GM19193 (cell line): ENCODE data around the gene ZSWIM8.

ENCODE experiments used
- POLR2A ChIP-seq: IDR thresholded peaks from 4 replicates; pipeline ENCODE4 v1.6.1; 2011; ENCODE audit not compliant: insufficient read depth, insufficient read length; ENCODE audit errors: extremely low read depth

ZSWIM8 gene

GRCh38 chr10:73806176-73806950 is 21.0 kb downstream of the ZSWIM8 start:
- TF ChIP-seq POLR2A = no peak

- no peak for TF ChIP-seq POLR2A
Observed at GRCh38 chr10:73807471-73807870, 22.1 kb downstream of the ZSWIM8 start.

GRCh38 chr10:73808021-73808815 is 22.8 kb downstream of the ZSWIM8 start:
- TF ChIP-seq POLR2A = no peak

GRCh38 chr10:73809061-73809818 is 23.8 kb downstream of the ZSWIM8 start:
- TF ChIP-seq POLR2A = no peak

- no peak for TF ChIP-seq POLR2A
Observed at GRCh38 chr10:73810358-73810734, 24.9 kb downstream of the ZSWIM8 start.

GRCh38 chr10:73810735-73811465 is 25.5 kb downstream of the ZSWIM8 start:
- TF ChIP-seq POLR2A = no peak

- no peak for TF ChIP-seq POLR2A
Observed at GRCh38 chr10:73812657-73813056, 27.3 kb downstream of the ZSWIM8 start.

- TF ChIP-seq POLR2A = no peak
Observed at GRCh38 chr10:73813333-73813732, 27.9 kb downstream of the ZSWIM8 start.

GRCh38 chr10:73814276-73814895 is 29.0 kb downstream of the ZSWIM8 start:
- no peak for TF ChIP-seq POLR2A

GRCh38 chr10:73814896-73815718 is 29.7 kb downstream of the ZSWIM8 start:
- TF ChIP-seq POLR2A = no peak

GRCh38 chr10:73815719-73816030 is 30.3 kb downstream of the ZSWIM8 start:
- TF ChIP-seq POLR2A = no peak

GRCh38 chr10:73816917-73817729 is 31.7 kb downstream of the ZSWIM8 start:
- TF ChIP-seq POLR2A = no peak

- TF ChIP-seq POLR2A = no peak
Observed at GRCh38 chr10:73817826-73818225, 32.4 kb downstream of the ZSWIM8 start.
